ENCODE measurements around the gene RNF31. TPM values are rescaled to one million over a fixed set of nuclear protein-coding genes. Genes with fewer than 3 reads are reported as not detected.

RNF31 gene
- total and polyA plus RNA-seq, 2 of the 13 experiments (the other 11 are each of a cell fraction or from before 2014, with no cell fraction given) = 48.2 to 86.8 TPM

DNA sequence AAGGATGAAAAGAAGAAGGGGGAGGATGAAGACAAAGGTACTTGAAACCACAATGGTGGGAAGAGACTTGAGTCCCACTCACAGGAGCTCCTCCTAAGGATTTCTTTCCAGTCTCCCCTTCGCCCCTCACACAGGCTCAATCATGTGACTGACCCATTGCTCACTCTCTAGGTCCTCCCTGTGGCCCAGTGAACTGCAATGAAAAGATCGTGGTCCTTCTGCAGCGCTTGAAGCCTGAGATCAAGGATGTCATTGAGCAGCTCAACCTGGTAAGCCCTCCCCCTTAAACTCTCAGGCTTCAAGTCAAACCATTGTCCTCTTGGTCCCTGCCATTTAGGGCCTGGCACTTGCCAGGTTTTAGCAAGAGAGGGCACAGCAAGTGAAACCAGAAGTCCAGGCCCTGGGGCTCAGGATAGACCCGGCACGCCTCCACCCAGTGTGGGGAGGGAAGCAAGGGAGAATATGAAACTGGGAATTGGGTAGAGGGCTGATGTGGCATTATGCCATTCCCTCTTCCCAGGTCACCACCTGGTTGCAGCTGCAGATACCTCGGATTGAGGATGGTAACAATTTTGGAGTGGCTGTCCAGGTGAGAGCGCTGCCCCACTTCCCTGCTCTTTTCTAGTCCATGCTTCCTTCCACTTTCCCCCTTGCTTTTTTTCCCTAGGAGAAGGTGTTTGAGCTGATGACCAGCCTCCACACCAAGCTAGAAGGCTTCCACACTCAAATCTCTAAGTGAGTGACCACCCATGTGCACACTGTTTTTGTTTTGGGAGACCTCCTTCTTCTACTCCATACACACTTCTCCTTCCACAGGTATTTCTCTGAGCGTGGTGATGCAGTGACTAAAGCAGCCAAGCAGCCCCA lies 9.5 kb upstream of the RNF31 start (continued):
- TF ChIP-seq ZNF616 (CRISPR knock-in tag; IDR thresholded peaks at IDR 0.05; ENCODE audit: low read depth) = no peak; the same call in 1 of the 2 replicates
- TF ChIP-seq ZNF775 (CRISPR knock-in tag; IDR thresholded peaks at IDR 0.05; ENCODE audit: borderline replicate concordance) = no peak
- TF ChIP-seq, protein P1, sequence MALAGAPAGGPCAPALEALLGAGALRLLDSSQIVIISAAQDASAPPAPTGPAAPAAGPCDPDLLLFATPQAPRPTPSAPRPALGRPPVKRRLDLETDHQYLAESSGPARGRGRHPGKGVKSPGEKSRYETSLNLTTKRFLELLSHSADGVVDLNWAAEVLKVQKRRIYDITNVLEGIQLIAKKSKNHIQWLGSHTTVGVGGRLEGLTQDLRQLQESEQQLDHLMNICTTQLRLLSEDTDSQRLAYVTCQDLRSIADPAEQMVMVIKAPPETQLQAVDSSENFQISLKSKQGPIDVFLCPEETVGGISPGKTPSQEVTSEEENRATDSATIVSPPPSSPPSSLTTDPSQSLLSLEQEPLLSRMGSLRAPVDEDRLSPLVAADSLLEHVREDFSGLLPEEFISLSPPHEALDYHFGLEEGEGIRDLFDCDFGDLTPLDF (CRISPR knock-in tag; IDR thresholded peaks at IDR 0.05) = no peak
- no peak for TF ChIP-seq ATM (IDR thresholded peaks at IDR 0.05; ENCODE audit: borderline replicate concordance)
- TF ChIP-seq TCF12 (IDR thresholded peaks at IDR 0.05) = no peak
- no peak for TF ChIP-seq TCF12 (CRISPR knock-in tag; IDR thresholded peaks at IDR 0.05)
- TF ChIP-seq MXD4 (CRISPR knock-in tag; IDR thresholded peaks at IDR 0.05) = no peak
- no peak for TF ChIP-seq PRPF4 (IDR thresholded peaks at IDR 0.05; ENCODE audit: low read depth, low read length, poor library complexity, severe bottlenecking)
- no peak; the same call in 1 of the 2 replicates for TF ChIP-seq SALL1 (CRISPR knock-in tag; IDR thresholded peaks at IDR 0.05)

Measured in HepG2 (cell line).